CD14-positive monocyte (primary cell): Measurements from ENCODE around the gene PI4KB. TPM values are rescaled to one million over a fixed set of nuclear protein-coding genes. Genes with fewer than 3 reads are reported as not detected.

ENCODE experiments used
- DNase-seq, 3 donors: peaks; one replicate each; pipeline ENCODE4 v3.0.0-alpha.2; 2011 to 2022
- H2AFZ ChIP-seq: 2 replicates; pipeline ENCODE4 v1.6.0; 2012; ENCODE audit warnings: mild to moderate bottlenecking, low read depth, low read length, inconsistent platforms; ENCODE audit not compliant: insufficient read depth, poor library complexity, severe bottlenecking
- H3K27ac ChIP-seq, 2 donors: 1 replicate in 1 of 2; 2 replicates in 1 of 2; pipeline ENCODE4 v1.5.1; 2012 to 2013; ENCODE audit warnings: low read length in 2 of 2, control low read depth in 1 of 2, inconsistent platforms in 1 of 2, low read depth in 1 of 2, mild to moderate bottlenecking in 1 of 2
- H3K27me3 ChIP-seq, 2 donors: one replicate each; pipeline versions ENCODE4 v1.6.0 to v1.6.1; 2011 to 2013; ENCODE audit warnings: low read length in 2 of 2; ENCODE audit not compliant: control insufficient read depth in 2 of 2, insufficient read depth in 2 of 2
- H3K36me3 ChIP-seq, 2 donors: replicated peaks in 1 of 2; 1 replicate in 1 of 2; 2 replicates in 1 of 2; pipeline versions ENCODE4 v1.5.1 to v1.6.1; 2012 to 2013; ENCODE audit warnings: low read length in 2 of 2, control low read depth in 1 of 2, inconsistent platforms in 1 of 2, mild to moderate bottlenecking in 1 of 2; ENCODE audit not compliant: insufficient read depth in 2 of 2, control insufficient read depth in 1 of 2
- H3K4me1 ChIP-seq, 2 donors: 1 replicate in 1 of 2; 2 replicates in 1 of 2; pipeline versions ENCODE4 v1.5.1 to v1.6.1; 2012 to 2013; ENCODE audit warnings: low read length in 2 of 2, control low read depth in 1 of 2, inconsistent platforms in 1 of 2, mild to moderate bottlenecking in 1 of 2, moderate library complexity in 1 of 2; ENCODE audit not compliant: insufficient read depth in 2 of 2, control insufficient read depth in 1 of 2
- H3K4me2 ChIP-seq: replicated peaks from 2 replicates; pipeline ENCODE3; 2012; ENCODE audit warnings: low read length, moderate library complexity, mild to moderate bottlenecking; ENCODE audit not compliant: poor library complexity, severe bottlenecking; ENCODE audit errors: extremely low read depth
- H3K4me3 ChIP-seq, 3 experiments: fragments of 200-600 bp in 1 of 3; sonication (generic) in 1 of 3; replicated peaks in 1 of 3; 1 replicate in 2 of 3; 2 replicates in 1 of 3; pipeline ENCODE4 v1.5.1; 2011 to 2013; ENCODE audit warnings: low read length in 3 of 3, mild to moderate bottlenecking in 3 of 3, control low read depth in 2 of 3, low read depth in 2 of 3, inconsistent platforms in 1 of 3, moderate library complexity in 1 of 3
- H3K79me2 ChIP-seq: 2 replicates; pipeline ENCODE4 v1.6.0; 2012; ENCODE audit warnings: mild to moderate bottlenecking, control low read depth, inconsistent platforms, low read length, moderate library complexity; ENCODE audit not compliant: insufficient read depth
- H3K9ac ChIP-seq: 2 replicates; pipeline ENCODE4 v1.6.0; 2017; ENCODE audit warnings: low read length, mild to moderate bottlenecking; ENCODE audit not compliant: insufficient read depth, poor library complexity, severe bottlenecking
- H3K9me3 ChIP-seq, 2 donors: replicated peaks in 1 of 2; 1 replicate in 1 of 2; 2 replicates in 1 of 2; pipeline versions ENCODE4 v1.5.1 to v1.6.1; 2012 to 2013; ENCODE audit warnings: low read length in 2 of 2, control low read depth in 1 of 2; ENCODE audit not compliant: control insufficient read depth in 1 of 2, insufficient read depth in 1 of 2
- H4K20me1 ChIP-seq: 2 replicates; pipeline ENCODE4 v1.6.0; 2012; ENCODE audit warnings: mild to moderate bottlenecking, low read length, control low read depth, moderate library complexity; ENCODE audit not compliant: insufficient read depth
- H3K27ac Mint-ChIP-seq, 7 donors: one replicate each; pipeline ENCODE4 v1.8.0; 2020; ENCODE audit warnings: mild to moderate bottlenecking in 7 of 7, mixed read lengths in 7 of 7, moderate library complexity in 6 of 7, inconsistent platforms in 2 of 7
- H3K27me3 Mint-ChIP-seq, 3 donors: one replicate each; pipeline ENCODE4 v1.8.0; 2021 to 2022; ENCODE audit warnings: low read depth in 3 of 3, mild to moderate bottlenecking in 3 of 3, mixed read lengths in 3 of 3, moderate library complexity in 3 of 3, inconsistent platforms in 1 of 3
- H3K36me3 Mint-ChIP-seq, 2 donors: one replicate each; pipeline ENCODE4 v1.8.0; 2020; ENCODE audit warnings: mixed read lengths in 2 of 2, inconsistent platforms in 1 of 2, mild to moderate bottlenecking in 1 of 2
- H3K4me1 Mint-ChIP-seq: one replicate; pipeline ENCODE4 v1.8.0; 2020; ENCODE audit warnings: mild to moderate bottlenecking, mixed read lengths
- H3K4me3 Mint-ChIP-seq, 2 donors: one replicate each; pipeline ENCODE4 v1.8.0; 2020; ENCODE audit warnings: mild to moderate bottlenecking in 2 of 2, mixed read lengths in 2 of 2, moderate library complexity in 1 of 2
- H3K9me3 Mint-ChIP-seq, 7 donors: one replicate each; pipeline ENCODE4 v1.8.0; 2020 to 2022; ENCODE audit warnings: mixed read lengths in 7 of 7, mild to moderate bottlenecking in 6 of 7, moderate library complexity in 6 of 7, inconsistent platforms in 2 of 7
- CTCF ChIP-seq: fragments of 200-600 bp; IDR thresholded peaks from one replicate; pipeline ENCODE4 v1.8.0; 2022; ENCODE audit warnings: antibody characterized with exemption, mild to moderate bottlenecking
- WGBS: methylation state at CpG from one replicate; pipeline ENCODE4 v1.1.5; 2013; ENCODE audit warnings: missing lambda C conversion rate; ENCODE audit not compliant: insufficient coverage; 5-methylcytosine and 5-hydroxymethylcytosine counted together
- intact Hi-C, 2 donors: fragments of 100-400 bp; cut with micrococcal nuclease; formaldehyde crosslinking; loops; one replicate each; pipeline versions ENCODE4 v1.15.0 to v1.15.1; 2023
- polyA plus RNA-seq, 3 donors: library from polyadenylated mRNA; depleted of rRNA in 1 of 3; unstranded in 2 of 3; stranded (reverse) in 1 of 3; fragments of 300-500 nt in 2 of 3; fragments of >200 nt in 1 of 3; fragmentation: Illumina TruSeq in 2 of 3; gene quantifications; 1 replicate in 2 of 3; 2 replicates in 1 of 3; pipeline ENCODE4 v1.2.3, GENCODE V29; 2012 to 2021

PI4KB gene
- polyA plus RNA-seq, 3 donors, result 37.8 to 148 (median 50.3) TPM

- Histone ChIP-seq H3K27me3 (no peaks in the 10 kb centered on the region), H3K9me3 (no peaks in the 10 kb centered on the region), H3K4me3 (no peak overlapping the region), H2AFZ (no peak overlapping the region), H4K20me1 (peaks cover 66% of the 10 kb centered on the region), H3K79me2 (peaks cover 23% of the 10 kb centered on the region), H3K27ac (peak overlapping the region in 1 of 2 donors; percentile 53), H3K36me3 (peaks cover 94 to 98% of the 10 kb centered on the region in 2 donors), H3K9ac (no peak overlapping the region), H3K4me1 (peaks cover 7 to 11% of the 10 kb centered on the region in 2 donors), H3K4me2 (no peak overlapping the region)
- Mint-ChIP-seq H3K27ac (peak overlapping the region in 6 of 7 donors; percentile 43 to 87 (median 56)), H3K9me3 (peaks cover 0 to 2% (median 0%) of the 10 kb centered on the region in 7 donors), H3K4me3 (no peak overlapping the region), H3K27me3 (peaks cover 0 to 2% (median 0%) of the 10 kb centered on the region in 3 donors), H3K4me1 (peaks cover 16% of the 10 kb centered on the region), H3K36me3 (peaks cover 77 to 97% of the 10 kb centered on the region in 2 donors)
- intact Hi-C loops, result no loop called here
- TF ChIP-seq CTCF, result peak; percentile 21
- DNase-seq, result no peak
- WGBS, result 80% methylated on average over 3 of the region's 13 CpGs
Measured at GRCh38 chr1:151292207-151293030, 34.8 kb downstream of the PI4KB start.

- 66% methylated on average over 16 of the region's 19 CpGs for WGBS
- H3K4me3 Mint-ChIP-seq, result no peak overlapping the region
- peaks cover 96 to 98% of the 10 kb centered on the region in 2 donors for H3K36me3 ChIP-seq
- H3K9me3 ChIP-seq, result no peaks in the 10 kb centered on the region
- H3K79me2 ChIP-seq, result peaks cover 39% of the 10 kb centered on the region
- no peak overlapping the region for H3K9ac ChIP-seq
- intact Hi-C loops, result no loop called here
- peaks cover 83% of the 10 kb centered on the region for H4K20me1 ChIP-seq
- peak overlapping the region in 1 of 2 donors; percentile 32 for H3K27ac ChIP-seq
- peaks cover 7 to 11% of the 10 kb centered on the region in 2 donors for H3K4me1 ChIP-seq
- H3K27ac Mint-ChIP-seq, result peak overlapping the region in 2 of 7 donors; percentile 23 to 87
- H3K9me3 Mint-ChIP-seq, result peaks cover 0 to 2% (median 0%) of the 10 kb centered on the region in 7 donors
- no peaks in the 10 kb centered on the region for H3K27me3 ChIP-seq
- no peak for TF ChIP-seq CTCF
- H3K27me3 Mint-ChIP-seq, result no peaks in the 10 kb centered on the region
- no peak overlapping the region for H2AFZ ChIP-seq
- DNase-seq, result no peak
- H3K36me3 Mint-ChIP-seq, result peaks cover 81 to 97% of the 10 kb centered on the region in 2 donors
- peaks cover 16% of the 10 kb centered on the region for H3K4me1 Mint-ChIP-seq
- no peak overlapping the region for H3K4me2 ChIP-seq
- no peak overlapping the region for H3K4me3 ChIP-seq
Measured at GRCh38 chr1:151290709-151291303, 36.4 kb downstream of the PI4KB start.
